GM12878 (cell line): ENCODE measurements around the gene LRGUK. TPM values are rescaled to one million over a fixed set of nuclear protein-coding genes. Genes with fewer than 3 reads are reported as not detected.

Source experiments
- BCLAF1 ChIP-seq: fragments of 450-650 bp; IDR thresholded peaks from 2 replicates; pipeline ENCODE4 v1.6.1; 2017; ENCODE audit warnings: antibody characterized with exemption, mild to moderate bottlenecking, moderate library complexity
- BRCA1 ChIP-seq: IDR thresholded peaks from 2 replicates; pipeline ENCODE4 v1.6.1; 2011; ENCODE audit warnings: low read depth, low read length, improper control_type of control experiment
- CHD2 ChIP-seq: IDR thresholded peaks from 2 replicates; pipeline ENCODE4 v1.6.1; 2011; ENCODE audit warnings: low read depth, low read length, improper control_type of control experiment, borderline replicate concordance
- JUNB ChIP-seq: IDR thresholded peaks from 2 replicates; pipeline ENCODE4 v1.6.1; 2016; ENCODE audit warnings: antibody characterized with exemption, mild to moderate bottlenecking
- MTA3 ChIP-seq: IDR thresholded peaks from 2 replicates; pipeline ENCODE4 v1.6.1; 2012; ENCODE audit warnings: low read length, inconsistent platforms, borderline replicate concordance
- NFYA ChIP-seq: IDR thresholded peaks from 2 replicates; pipeline ENCODE4 v1.6.1; 2011; ENCODE audit warnings: low read depth, mild to moderate bottlenecking, low read length, improper control_type of control experiment, borderline replicate concordance
- NFYB ChIP-seq: IDR thresholded peaks from 2 replicates; pipeline ENCODE4 v1.6.1; 2011; ENCODE audit warnings: low read depth, mild to moderate bottlenecking, low read length, improper control_type of control experiment, moderate library complexity; ENCODE audit not compliant: insufficient read depth
- NR2F1 ChIP-seq: fragments of 450-650 bp; conservative IDR thresholded peaks from 2 replicates; pipeline ENCODE4 v1.6.1; 2017; ENCODE audit warnings: mild to moderate bottlenecking
- RELA ChIP-seq: fragments of 450-650 bp; IDR thresholded peaks from 2 replicates; pipeline ENCODE4 v1.8.0; 2014; ENCODE audit warnings: borderline replicate concordance; ENCODE audit not compliant: partially characterized antibody
- RELB ChIP-seq: fragments of 450-650 bp; IDR thresholded peaks from 2 replicates; pipeline ENCODE4 v1.6.1; 2017; ENCODE audit warnings: low read depth, mild to moderate bottlenecking, moderate library complexity
- REST ChIP-seq: IDR thresholded peaks from 2 replicates; pipeline ENCODE4 v1.6.1; 2012; ENCODE audit warnings: mild to moderate bottlenecking, low read depth, low read length
- SREBF1 ChIP-seq: IDR thresholded peaks from 2 replicates; pipeline ENCODE4 v1.6.1; 2012; ENCODE audit warnings: mild to moderate bottlenecking, low read length
- SRF ChIP-seq, 2 experiments: IDR thresholded peaks; 2 replicates each; pipeline ENCODE4 v1.6.1; 2011; ENCODE audit warnings: low read depth in 2 of 2, low read length in 2 of 2, mild to moderate bottlenecking in 1 of 2, moderate library complexity in 1 of 2
- TCF3 ChIP-seq: IDR thresholded peaks from 2 replicates; pipeline ENCODE4 v1.6.1; 2012; ENCODE audit warnings: low read depth, mild to moderate bottlenecking, low read length, borderline replicate concordance; ENCODE audit not compliant: insufficient read depth
- ZNF592 ChIP-seq: fragments of 450-650 bp; IDR thresholded peaks from 2 replicates; pipeline ENCODE4 v1.6.1; 2017; ENCODE audit warnings: mild to moderate bottlenecking, moderate library complexity
- polyA plus RNA-seq, 11 experiments: library from polyadenylated mRNA; depleted of rRNA in 4 of 11; unstranded in 6 of 11; stranded (reverse) in 5 of 11; fragments of >200 nt; fragmentation: Nextera tagmentation in 4 of 11; fragmentation: Illumina TruSeq in 1 of 11; extraction: Ambion mirVana in 4 of 11; extraction: Trizol in 1 of 11; gene quantifications; 1 replicate in 1 of 11; 2 replicates in 10 of 11; pipeline versions ENCODE4 v1.2.1 to v1.2.3, GENCODE V29; 2011 to 2016; ENCODE audit warnings: inconsistent platforms in 2 of 11, missing spikeins in 2 of 11, low read depth in 1 of 11
- total RNA-seq, 4 experiments: library from RNA; depleted of rRNA in 3 of 4; stranded (reverse); fragments of >200 nt in 3 of 4; fragmentation: Illumina TruSeq in 1 of 4; extraction: Trizol in 1 of 4; gene quantifications; 2 replicates each; pipeline versions ENCODE4 v1.2.1 to v1.2.3, GENCODE V29; 2013 to 2021
- TF ChIP-seq, protein P1 (sequence below): IDR thresholded peaks from 2 replicates; pipeline ENCODE4 v1.6.1; 2011; ENCODE audit warnings: low read depth, mild to moderate bottlenecking, low read length, moderate library complexity, borderline replicate concordance; ENCODE audit errors: extremely low read depth

Gene LRGUK
- total and polyA plus RNA-seq, 10 of the 15 experiments (the other 5 are each of a cell fraction or from before 2014, with no cell fraction given): 0.04 to 0.14 (median 0.08) TPM; not detected in 3

GRCh38 chr7:134084488-134085144, 42.5 kb upstream of the LRGUK start (continued):
- TF ChIP-seq BCLAF1: no peak
- TF ChIP-seq, protein P1, sequence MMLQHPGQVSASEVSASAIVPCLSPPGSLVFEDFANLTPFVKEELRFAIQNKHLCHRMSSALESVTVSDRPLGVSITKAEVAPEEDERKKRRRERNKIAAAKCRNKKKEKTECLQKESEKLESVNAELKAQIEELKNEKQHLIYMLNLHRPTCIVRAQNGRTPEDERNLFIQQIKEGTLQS: no peak
- TF ChIP-seq BRCA1: no peak
- no peak for TF ChIP-seq NFYA
- TF ChIP-seq MTA3: no peak
- TF ChIP-seq SREBF1: no peak
- no peak for TF ChIP-seq JUNB
- no peak for TF ChIP-seq RELB
- peak in 1 of 2 experiments; percentile 51; a peak in 1 of 4 replicates for TF ChIP-seq SRF (IDR thresholded peaks at IDR 0.05; ENCODE audit: low read depth in 2 of 2, low read length in 2 of 2)
- TF ChIP-seq ZNF592: no peak
- no peak for TF ChIP-seq REST
- no peak for TF ChIP-seq NR2F1
- TF ChIP-seq RELA: no peak
- TF ChIP-seq CHD2: no peak
- peak; percentile 30; the same call in 1 of the 2 replicates for TF ChIP-seq NFYB
- 0 out of 2 replicates have a peak, but pooled peaks have one; percentile 34 for TF ChIP-seq TCF3
